Stimulated activated CD8-positive, alpha-beta memory T cell treated with anti-CD3 and anti-CD28 coated beads, Interleukin-7, amount 100 ng/mL, for 24 hours (primary cell): ENCODE data around the gene BCL10.

Experiments
- DNase-seq: peaks from one replicate; pipeline ENCODE4 v3.0.0-alpha.2; 2020; ENCODE audit warnings: low read depth

BCL10 gene

DNA sequence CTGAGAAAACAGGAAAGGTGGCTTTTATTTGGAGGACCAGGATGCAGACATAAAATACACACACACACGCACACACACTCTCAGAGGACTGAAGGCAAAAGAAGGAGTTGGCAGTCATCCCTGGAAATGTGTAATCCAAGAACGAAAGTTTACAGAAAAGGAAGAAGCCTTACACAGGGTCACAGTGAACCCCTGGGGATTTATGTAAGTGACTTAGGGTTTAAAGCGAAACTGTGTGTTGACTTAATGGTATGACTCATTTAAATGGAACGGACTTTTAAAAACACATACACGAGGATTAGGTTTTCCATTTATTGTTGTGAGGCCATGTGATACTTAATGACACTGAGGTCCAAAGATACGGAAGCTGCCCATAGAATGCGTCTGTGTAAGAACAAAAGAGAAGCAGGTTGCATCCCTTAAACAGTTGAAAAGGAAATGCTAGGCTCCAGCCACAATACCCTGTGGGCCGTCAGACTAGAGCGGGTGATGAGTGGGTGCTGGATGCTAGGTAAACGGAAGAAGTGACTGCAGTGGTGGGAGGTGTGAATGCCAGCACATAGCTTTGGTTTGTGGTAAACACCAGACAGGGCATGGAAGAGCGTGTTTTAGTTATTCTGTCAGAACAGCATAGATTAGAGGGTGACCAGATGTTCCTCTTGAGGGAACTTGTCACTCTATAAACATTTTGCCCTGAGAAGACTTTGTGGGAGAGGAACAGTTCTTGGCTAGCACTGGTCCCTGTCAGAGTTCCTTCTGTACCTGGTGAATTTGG, 21.6 kb upstream of the BCL10 start:
- peak; percentile 48 for DNase-seq

- no peak for DNase-seq
These were observed 21.1 kb upstream of the BCL10 start for GRCh38 chr1:85297538-85297854.

DNA sequence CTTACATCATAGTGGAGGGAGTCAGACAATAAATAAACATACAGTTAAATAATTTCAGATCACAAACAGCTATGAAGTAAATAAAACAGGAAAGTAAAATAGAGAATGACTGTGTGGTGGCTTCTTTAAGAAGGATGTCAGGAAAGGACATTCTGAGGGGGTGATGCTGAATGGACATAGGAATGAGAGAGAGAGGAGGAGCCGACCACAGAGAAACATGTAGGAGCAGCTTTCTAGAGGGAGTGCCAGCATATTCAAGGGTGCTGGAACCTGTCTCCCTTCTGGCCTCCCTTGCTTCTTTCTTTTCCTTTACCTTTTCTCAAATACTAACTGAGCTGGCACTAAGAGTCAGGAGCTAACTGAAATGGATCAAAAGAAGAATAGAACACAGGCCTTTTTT, 20.5 kb upstream of the BCL10 start:
- no peak for DNase-seq

GRCh38 chr1:85295654-85296053, 19.2 kb upstream of the BCL10 start:
- no peak for DNase-seq

DNA sequence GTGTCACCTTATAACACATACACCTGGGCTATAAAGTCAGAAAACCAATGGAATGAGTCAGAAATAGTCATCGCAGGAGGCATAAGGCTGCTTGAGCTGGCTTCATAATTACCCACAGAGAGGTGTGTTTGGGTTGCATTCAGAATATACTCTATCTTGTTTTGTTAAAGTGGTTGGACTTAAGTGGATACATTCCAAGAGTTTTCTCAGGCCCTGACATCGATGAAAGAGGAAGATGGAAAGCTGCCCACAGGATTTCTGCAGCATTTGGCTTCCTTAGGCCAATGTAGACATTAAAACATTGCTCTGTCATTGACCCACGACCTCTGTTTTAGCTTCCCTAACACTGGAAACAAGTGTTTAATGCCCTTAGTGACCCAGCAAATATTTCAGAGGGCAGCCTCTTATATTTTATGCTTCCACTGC, 18.6 kb upstream of the BCL10 start:
- no peak for DNase-seq

DNA sequence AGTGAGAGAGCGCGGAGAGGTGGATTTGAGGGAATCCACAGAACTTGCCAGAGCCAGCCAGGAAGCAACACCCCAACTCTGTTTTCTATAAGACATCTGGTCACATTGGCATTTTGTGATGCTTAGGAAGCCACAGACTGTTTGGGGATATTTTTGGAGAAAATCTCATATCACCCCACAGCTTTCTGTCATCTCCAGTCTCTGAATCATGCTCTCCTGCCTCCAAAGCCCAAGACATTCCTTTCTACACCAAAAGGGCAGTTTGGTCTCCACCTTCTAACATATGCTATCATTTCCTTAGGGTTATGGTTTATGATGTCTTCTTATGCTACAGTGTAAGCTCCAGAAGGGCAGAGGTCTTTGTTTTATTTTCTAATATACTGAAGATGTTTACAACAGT, 14.4 kb upstream of the BCL10 start:
- no peak for DNase-seq

GRCh38 chr1:85289848-85290335, 13.5 kb upstream of the BCL10 start:
- no peak for DNase-seq

GRCh38 chr1:85289207-85289847, 12.9 kb upstream of the BCL10 start:
- DNase-seq, result no peak

GRCh38 chr1:85284202-85284601, 7.8 kb upstream of the BCL10 start:
- DNase-seq, result no peak

DNA sequence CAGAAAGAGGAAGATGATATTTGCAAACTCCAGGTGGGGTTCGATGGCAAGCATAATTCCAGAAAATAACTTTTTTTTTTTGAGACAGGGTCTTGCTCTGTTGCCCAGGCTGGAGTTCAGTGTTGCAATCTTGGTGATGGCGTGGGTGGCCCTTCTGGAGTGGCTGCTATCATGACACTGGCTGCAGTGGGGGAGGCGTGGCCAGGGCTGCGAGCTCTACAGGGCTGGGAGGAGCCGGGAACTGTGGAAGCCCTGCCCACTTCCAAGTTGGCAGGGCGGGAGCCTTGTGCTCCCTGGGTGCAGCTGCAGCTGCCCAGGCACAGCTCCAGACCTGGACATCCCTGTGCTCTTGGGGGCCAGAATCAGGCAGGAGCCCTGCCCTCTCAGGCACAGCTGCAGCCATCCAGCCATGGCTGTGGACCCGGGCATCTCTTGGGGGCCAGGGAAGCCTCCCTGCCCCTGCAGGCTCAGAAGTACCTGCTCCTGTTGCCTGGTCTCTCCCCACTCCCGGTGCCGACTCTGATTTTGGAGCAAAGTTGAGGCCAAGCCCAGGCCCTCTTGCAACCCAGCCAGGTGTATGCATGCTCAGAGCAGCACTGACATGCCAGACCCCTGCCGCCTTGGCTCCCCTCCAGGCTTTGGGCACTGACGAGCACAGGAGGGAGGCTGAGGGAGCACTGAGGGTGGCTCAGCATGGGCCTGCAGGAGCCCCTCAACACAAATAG, 7.2 kb upstream of the BCL10 start:
- no peak for DNase-seq

DNA sequence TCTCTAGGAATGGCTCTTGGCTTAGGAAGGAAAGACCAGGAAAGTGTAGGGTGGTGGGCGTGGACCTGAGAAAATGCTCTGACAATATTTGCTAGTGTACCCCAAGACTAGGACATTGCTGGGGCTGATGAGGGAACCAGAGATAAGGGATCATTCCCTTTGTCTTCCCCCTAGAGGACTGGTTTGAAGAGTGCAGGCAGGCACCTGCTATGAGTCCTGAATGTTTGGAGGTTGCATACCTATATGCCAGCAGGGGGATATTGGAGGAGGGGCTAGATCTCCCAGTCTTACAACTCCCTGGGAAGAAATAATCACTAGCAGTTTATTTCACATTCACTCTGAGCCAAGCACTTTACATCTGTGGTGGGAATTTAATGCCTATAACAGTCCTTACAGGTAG, 6.0 kb upstream of the BCL10 start:
- DNase-seq, result no peak

DNA sequence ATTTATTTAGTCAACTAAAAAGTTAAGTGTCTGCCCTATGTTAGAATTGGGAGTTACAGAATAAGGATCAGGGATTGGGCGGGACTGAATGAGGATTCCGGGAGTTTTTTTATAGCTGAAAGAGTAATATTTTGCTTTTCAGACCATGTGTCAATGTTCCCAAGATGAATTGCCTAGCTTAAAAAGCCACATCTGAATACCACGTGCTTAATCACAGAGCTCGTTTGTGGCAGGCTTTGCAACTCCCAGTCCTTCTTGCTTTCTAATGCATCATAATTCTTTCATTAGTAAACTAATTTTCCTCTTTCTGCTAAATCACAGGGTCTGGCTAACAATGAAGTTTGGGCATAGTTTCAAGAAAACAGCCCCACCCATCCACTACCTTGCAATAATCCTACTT, 4.2 kb upstream of the BCL10 start:
- DNase-seq, result no peak

GRCh38 chr1:85279458-85280080, 3.1 kb upstream of the BCL10 start:
- DNase-seq, result no peak

GRCh38 chr1:85278853-85279314, 2.5 kb upstream of the BCL10 start:
- no peak for DNase-seq

GRCh38 chr1:85277802-85278201, 1.4 kb upstream of the BCL10 start:
- DNase-seq, result no peak

- DNase-seq, result no peak
These were observed 677 bp upstream of the BCL10 start for GRCh38 chr1:85276978-85277639.

DNA sequence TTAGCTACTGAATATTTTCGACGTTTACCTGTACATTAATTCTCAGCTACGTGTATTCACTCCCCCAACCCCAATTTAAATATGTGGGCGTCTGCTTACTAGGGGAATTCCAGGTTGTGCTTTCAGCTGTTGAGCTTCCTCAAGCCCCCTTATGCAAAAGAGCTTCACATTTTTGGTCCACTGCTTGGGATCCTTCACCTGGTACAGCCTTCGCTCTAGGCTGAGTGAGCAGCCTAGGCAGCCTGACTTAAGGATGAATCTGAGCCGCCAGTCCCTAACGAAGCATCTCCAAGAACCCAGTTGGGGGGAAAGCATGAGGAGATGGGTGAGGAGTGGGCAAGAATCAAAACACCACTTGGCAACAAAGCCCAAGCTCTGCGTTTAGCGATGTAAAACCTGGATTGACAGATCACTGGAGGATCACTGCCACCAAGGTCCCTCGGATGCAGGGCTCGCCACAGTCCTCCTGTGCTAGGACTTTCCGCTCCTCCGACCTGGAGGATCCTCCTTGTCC, 674 bp downstream of the BCL10 start:
- DNase-seq, result no peak

DNA sequence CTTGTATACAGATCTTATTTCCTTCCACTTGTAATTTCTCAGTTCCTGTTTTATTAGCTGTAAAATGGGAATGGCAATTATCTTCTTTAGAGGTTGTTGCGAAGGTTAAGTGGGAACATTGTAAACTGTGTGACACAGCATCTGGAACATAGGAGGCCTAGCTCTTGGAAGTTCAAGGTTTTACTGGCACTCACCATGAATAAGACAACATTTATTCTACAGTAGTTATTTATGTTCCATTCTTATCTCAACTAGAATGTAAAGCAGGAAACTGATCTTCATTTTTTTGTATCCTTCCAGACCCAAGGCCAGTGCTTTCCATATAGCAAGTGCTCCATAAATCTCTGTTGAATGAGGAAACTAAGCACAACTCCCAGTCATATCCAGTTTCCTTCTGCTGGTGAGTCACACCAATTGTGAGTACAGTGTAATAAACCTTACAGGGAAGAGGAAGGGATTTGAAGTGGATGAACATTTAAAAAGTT, 1.4 kb downstream of the BCL10 start:
- DNase-seq, result no peak

DNA sequence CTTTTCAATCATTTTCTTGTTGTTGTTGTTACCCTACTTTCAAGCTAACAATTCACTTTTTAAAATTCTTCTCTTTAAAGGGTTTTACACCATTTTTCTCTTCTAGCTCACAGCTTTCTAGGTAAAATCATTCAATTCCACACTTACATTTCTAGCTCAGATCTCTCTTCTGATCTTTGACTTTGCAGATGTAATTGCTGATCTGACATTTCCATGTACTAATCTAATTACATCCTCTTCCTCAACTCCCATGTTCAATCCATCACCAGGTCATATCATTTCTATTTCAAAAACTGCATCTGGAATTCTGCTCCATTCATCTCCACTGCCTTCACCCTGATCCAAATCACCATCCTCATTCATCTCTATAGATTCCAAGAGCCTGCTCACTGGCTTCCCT, 3.0 kb downstream of the BCL10 start:
- no peak for DNase-seq

GRCh38 chr1:85268801-85269585, 7.4 kb downstream of the BCL10 start:
- no peak for DNase-seq

DNA sequence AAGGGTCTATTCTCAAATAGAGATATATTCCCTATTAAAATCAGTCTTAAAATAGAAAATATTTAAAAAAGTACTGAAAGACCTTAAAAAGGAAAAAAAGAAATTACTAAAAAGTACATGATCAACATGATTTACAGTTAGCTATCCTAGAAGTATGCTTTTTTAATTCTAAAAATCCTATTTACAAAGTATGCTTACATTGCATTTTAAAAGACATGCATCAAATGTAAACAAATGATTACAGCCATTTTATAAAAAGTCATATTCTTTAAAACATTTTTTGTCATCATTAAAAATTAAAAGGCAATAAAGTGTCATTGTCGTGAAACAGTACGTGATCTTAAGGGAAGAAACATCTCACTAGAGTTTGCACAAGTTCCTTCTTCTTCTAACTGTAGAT, 9.1 kb downstream of the BCL10 start:
- DNase-seq, result no peak
